GM08714 (cell line): ENCODE measurements around the gene ST3GAL2.

Experiments used
- H3K4me3 ChIP-seq: fragments of 200-500 bp; sonication (Bioruptor generic); 2 replicates; pipeline ENCODE4 v1.5.1; 2014; ENCODE audit warnings: mild to moderate bottlenecking, low read length, inconsistent platforms
- ZNF274 ChIP-seq: IDR thresholded peaks from 2 replicates; pipeline ENCODE4 v1.6.1; 2012; ENCODE audit warnings: mild to moderate bottlenecking, low read depth, low read length

Gene ST3GAL2

DNA sequence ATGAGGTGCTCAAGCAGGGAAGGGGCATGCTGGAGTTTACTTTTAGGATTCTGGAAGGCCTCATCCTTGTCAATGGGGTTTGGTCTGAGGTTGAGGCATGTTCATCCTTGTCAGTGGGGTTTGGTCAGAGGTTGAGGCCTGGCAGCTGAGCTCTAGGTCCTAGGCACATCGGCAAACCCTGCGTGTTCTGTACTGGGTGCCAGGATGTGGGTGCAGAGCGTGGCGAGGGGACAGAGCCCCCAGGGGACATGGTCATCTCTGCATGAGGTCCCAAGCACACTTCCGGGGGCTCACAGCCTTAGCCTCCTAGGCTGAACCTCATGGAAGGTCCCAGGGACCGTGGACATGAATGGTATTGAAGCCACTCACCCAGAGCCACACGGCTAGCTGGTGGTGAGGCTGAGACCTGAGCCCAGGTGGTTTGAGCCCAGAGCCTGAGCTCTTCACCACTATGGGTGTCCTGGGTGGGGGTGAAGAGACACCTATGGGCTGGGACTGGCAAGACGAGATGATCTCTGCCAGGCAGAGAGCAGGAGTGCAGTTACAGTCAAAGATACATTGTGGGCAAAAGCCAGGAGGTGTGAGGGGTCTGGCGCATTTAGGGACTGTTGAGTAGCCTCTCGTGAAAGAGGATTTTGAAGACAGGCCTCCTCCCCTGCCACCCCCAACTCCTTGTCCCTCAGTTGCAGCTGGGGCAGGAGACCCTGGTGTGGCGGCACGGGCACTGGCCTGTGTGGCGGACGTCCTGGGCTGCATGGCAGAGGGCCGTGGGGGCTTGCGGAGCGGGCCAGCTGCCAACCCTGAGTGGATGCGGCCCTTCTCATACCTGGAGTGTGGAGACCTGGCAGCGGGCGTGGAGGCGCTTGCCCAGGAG, 34.8 kb upstream of the ST3GAL2 start:
- H3K4me3 ChIP-seq: no peak overlapping the region
- no peak for TF ChIP-seq ZNF274

DNA sequence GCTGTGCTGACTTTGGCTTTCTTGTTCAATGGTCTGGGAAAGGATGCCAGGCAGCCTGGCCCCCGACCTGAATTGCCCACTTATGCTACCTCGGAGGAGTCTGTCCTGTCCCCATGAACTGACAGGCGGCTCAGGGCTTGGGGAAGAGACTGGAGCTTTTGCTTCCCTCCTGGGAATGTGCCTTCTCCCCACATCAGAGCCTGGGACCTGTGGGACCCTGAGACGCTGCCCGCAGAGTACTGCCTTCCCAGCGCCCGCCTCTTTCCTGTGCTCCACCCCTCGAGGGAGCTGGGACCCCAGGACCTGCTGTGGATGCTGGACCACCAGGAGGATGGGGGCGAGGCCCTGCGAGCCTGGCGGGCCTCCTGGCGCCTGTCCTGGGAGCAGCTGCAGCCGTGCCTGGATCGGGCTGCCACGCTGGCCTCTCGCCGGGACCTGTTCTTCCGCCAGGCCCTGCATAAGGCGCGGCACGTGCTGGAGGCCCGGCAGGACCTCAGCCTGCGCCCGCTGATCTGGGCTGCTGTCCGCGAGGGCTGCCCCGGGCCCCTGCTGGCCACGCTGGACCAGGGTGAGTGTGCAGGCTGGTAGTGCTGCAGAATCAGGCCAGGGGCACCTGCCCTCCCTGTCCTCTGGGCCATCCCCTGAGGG, 34.0 kb upstream of the ST3GAL2 start:
- H3K4me3 ChIP-seq: no peak overlapping the region
- TF ChIP-seq ZNF274: no peak

DNA sequence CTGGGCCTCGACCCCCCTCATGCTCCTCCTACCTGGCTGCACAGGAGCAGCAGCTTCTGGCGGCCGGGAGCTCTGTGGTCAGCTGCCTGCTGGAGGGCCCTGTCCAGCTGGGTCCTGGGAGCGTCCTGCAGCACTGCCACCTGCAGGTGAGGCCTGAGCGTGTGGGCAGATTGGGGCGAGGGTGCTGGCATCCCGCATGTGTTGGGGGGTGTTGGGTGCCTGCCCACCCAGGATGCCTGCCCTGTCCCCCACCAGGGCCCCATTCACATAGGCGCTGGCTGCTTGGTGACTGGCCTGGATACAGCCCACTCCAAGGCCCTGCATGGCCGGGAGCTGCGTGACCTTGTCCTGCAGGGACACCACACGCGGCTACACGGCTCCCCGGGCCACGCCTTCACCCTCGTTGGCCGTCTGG, 32.0 kb upstream of the ST3GAL2 start:
- TF ChIP-seq ZNF274: no peak
- H3K4me3 ChIP-seq: no peak overlapping the region

DNA sequence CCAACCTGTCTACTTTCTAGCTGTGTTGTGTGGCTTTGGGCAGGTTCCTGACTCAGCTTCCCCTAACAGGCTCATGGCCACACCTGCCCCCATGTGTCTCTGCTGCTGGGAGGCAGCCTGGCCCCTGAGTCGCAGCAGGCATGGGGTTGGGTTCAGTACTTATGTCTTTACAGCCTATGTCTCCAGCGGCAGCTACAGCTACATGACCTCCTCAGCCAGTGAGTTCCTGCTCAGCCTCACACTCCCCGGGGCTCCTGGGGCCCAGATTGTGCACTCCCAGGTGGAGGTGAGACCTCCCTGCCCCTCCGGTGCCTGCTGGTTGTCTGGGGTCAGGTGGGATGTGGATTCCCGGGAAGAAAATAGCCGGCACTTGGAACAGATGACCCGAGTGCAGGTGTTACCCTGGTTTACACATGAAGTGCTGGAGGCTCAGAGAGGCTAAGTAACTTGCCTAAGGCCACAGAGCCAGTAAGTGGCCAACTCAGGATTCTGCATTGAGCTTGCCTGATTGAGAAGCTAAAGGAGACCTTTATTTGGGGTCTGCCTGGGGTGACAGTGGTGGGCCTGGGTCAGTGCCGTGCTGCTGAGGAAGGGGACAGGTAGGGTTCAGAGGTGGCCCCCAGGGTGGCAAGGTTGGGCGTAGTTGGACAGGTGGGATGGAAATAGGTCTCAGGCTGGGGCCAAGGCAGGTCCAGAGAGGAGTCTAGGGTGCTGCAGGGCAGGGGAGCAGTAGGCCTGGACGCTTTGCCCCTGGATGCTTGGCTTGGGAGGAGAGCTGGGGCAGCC, 31.4 kb upstream of the ST3GAL2 start:
- no peak overlapping the region for H3K4me3 ChIP-seq
- TF ChIP-seq ZNF274: no peak

DNA sequence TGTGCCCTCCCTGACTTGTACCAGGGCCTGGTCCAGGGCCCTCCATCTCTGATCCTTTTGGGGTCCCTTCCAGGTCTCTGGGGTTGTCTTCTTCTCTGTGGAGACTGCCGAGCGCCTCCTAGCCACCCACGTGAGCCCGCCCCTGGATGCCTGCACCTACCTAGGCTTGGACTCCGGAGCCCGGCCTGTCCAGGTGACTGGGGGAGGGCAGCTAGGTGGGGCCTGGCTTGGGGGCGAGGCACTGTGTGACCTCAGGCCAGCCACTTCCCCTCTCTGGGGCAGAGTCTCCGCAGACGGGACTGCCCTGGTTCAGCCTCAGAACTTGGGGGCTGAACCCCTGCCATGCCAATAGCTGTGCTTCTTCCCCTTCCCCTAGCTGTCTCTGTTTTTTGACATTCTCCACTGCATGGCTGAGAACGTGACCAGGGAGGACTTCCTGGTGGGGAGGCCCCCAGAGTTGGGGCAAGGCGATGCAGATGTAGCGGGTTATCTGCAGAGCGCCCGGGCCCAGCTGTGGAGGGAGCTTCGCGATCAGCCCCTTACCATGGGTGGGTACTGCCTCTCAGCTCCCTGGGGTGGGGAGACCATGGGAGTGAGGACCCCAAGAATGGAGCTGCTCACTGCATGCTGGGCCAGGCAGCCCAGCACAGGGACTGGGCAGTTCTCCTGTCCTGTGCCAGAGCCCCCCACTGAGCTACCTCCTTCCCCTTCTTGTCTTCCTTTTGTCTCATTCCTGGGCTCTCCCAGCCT, 30.1 kb upstream of the ST3GAL2 start:
- TF ChIP-seq ZNF274: no peak

DNA sequence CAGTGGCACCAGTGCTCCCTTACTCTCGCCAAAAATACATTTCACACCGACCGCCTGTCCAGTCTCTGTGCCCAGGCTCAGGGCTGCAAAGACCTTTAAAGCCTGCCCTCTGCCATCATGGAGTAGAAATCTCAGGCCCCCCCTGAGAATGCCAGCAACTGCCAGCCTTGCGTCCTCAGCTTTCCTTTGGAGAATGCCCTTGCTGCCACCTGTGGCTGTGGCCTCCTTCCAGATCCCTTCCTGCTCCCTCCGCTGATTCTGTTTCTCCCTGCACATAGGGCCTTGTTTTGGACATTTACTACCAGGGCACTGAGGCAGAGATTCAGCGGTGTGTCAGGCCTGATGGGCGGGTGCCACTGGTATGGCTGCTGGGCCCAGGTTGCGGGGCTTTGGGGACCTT, 28.7 kb upstream of the ST3GAL2 start:
- no peak for TF ChIP-seq ZNF274
- H3K4me3 ChIP-seq: no peak overlapping the region

More for the DNA sequence above, 30.1 kb upstream of the ST3GAL2 start:
- no peak overlapping the region for H3K4me3 ChIP-seq

DNA sequence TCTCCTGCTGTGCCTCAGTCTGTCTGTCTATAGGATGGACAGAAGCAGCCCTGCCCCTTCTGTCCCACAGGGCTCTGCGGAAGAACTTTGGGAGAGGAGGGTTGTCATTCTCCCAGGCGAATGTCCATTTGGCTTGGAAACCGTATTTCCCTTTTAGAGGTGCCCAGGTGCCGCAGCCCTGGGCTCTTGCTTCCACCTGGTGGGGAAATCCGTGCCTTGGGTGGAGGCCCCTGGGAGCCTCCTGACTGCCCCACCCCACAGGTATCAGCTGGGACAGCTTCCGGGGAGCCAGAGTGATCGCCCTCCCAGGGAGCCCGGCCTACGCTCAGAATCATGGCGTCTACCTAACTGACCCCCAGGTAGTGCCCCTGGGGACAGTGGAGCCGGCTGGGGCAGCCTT, 28.2 kb upstream of the ST3GAL2 start:
- no peak overlapping the region for H3K4me3 ChIP-seq
- TF ChIP-seq ZNF274: no peak

DNA sequence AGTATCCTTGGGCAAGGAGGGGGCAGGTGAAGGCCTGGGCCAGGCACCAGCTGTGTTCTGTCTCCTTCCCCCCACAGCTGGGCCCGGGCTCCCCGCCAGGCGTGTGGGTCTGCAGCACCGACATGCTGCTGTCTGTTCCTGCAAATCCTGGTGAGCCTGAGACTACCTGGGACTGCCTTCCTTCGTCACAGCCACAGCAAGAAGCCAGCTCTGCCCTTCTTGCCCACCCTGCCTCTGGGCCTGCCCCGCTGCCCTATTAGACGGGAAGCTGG, 27.8 kb upstream of the ST3GAL2 start:
- TF ChIP-seq ZNF274: no peak
- no peak overlapping the region for H3K4me3 ChIP-seq

DNA sequence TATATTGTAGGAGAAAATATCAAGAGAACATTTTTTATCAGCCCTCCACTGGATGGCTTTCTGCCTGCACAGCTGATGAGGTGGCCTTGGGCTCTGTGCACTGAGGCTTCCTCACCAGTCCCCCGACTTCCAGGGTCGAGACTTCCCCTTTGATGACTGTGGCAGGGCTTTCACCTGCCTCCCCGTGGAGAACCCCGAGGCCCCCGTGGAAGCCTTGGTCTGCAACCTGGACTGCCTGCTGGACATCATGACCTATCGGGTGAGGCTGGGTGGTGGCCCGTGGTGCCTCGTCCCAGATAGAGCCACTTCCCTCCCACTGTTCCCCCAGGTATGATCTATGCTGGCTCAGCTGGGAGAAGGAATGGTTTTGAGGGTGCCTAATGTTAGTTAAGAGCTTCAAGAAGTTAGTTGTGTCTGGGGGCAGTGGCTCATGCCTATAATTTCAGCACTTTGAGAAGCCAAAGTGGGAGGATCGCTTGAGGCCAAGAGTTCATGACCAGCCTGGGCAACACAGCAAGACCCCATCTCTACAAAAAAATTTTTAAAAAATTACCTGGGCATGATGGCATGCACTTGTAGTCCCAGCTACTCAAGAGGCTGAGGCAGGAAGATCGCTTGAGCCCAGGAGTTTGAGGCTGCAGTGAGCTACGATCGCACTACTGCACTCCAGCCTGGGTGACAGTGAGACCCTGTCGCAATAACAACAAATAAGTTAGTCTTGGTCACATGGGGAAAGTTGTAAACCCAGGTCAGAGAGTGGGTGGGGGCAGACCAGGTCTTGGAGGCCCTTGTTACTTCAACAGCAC, 27.3 kb upstream of the ST3GAL2 start:
- no peak overlapping the region for H3K4me3 ChIP-seq
- no peak for TF ChIP-seq ZNF274

DNA sequence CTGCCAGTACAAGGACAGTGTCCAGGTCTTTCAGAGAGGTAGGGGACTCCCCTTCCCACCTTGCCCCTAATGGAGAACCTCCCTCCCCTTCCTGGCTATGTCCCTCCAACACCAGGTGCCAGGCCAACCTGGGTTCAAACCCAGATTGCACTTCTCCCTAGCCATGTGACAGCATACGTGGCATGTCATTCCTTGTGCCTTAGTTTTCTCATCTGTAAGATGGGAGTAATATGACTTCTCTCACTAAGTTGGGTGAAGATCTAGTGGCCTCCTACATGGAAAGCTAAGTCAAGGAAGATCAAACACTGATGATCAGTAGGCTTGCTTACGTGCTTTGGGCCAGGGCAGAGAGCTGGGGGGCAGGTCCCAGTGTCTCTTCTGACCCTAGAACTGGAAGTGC, 24.3 kb upstream of the ST3GAL2 start:
- H3K4me3 ChIP-seq: no peak overlapping the region
- no peak for TF ChIP-seq ZNF274

DNA sequence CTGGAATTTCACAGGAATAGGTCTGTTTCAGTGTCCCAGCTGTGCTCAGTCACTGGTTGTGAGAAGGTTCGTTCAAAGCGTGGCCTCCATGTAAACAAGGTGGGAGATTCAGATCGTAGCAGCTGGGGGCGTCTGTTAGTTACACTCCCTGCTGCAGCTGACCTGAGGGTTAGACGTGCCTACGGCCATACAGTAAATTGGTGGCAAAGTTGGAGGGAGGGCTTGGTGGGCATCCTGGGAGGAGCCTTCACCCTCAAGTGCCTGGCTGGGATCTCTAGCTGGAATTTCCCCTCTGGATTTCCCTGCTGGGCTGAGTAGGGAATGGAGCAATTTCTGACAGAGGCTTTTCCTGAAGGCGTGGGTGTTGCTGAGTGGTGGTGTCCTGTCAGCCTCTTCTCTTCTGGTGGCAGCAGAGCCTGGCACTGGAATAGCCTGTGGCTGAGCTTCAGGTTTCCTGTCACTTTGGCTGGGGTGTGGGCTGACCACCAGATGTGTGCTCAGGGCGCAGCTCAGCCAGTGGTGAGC, 21.9 kb upstream of the ST3GAL2 start:
- no peak overlapping the region for H3K4me3 ChIP-seq
- no peak for TF ChIP-seq ZNF274

DNA sequence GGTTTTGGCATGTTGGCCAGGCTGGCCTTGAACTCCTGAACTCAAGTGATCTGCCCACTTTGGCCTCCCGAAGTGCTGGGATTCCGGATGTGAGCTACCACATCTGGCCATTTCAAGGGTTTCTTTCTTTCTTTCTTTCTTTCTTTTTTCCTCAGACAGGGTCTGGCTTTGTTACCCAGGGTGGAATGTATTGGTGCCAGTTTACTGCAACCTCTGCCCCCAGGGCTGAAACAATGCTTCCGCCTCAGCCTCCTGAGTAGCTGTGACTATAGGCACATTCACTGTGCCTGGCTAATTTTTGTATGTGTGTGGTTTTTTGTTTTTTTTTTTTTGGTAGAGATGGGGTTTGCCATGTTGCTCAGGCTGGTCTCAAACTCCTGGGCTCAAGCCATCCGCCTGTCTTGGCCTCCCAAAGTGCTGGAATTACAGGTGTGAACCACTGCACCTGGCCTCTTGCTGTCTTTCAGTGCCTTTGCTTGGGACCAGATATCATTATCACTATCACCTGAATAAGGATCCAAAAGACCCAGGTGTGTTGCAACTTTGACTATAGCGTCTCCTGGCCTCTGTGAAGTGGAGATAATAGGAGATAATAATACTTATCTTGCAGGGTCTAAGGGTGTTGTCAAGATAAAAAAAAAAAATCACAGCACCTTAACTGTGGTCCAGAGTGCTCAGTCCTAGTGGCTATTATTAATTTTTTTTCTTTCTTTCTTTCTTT, 18.7 kb upstream of the ST3GAL2 start:
- H3K4me3 ChIP-seq: no peak overlapping the region
- TF ChIP-seq ZNF274: no peak

DNA sequence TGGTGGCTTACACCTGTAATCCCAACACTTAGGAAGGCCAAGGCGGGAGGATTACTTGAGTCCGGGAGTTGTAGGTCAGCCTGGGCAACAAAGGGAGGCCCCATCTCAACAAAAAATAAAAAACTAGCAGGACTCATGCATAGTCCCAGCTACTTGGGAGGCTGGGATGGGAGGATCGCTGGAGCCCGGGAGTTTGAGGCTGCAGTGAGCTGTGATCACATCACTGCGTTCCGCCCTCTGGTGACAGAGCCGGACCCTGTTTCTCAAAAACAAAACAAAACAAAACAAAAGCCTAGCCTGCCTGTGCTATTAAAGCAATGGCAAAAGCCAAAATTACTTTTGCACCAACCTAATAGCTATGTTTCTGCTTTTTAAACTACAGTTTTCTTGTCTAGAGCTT, 17.0 kb upstream of the ST3GAL2 start:
- no peak overlapping the region for H3K4me3 ChIP-seq
- TF ChIP-seq ZNF274: no peak
